Aorta (tissue), 5 donors: Measurements from ENCODE around the gene ESRRB. TPM values are rescaled to one million over a fixed set of nuclear protein-coding genes. Genes with fewer than 3 reads are reported as not detected.

ENCODE experiments used
- ATAC-seq: fragments of 200-7000 bp; cut with Tn5 transposase; one replicate; pipeline ENCODE4 v1.9.1; 2022; ENCODE audit warnings: moderate library complexity; ENCODE audit not compliant: low FRiP score
- DNase-seq, 2 donors: peaks; one replicate each; pipeline ENCODE4 v3.0.0-alpha.2; 2020
- H3K27ac ChIP-seq, 2 donors: one replicate each; pipeline ENCODE4 v1.5.1; 2013; ENCODE audit warnings: low read length in 2 of 2, mild to moderate bottlenecking in 2 of 2, moderate library complexity in 2 of 2, control low read depth in 1 of 2, inconsistent platforms in 1 of 2, low read depth in 1 of 2
- H3K27me3 ChIP-seq, 2 donors: one replicate each; pipeline ENCODE4 v1.6.1; 2013; ENCODE audit warnings: control low read depth in 1 of 2, low read length in 1 of 2, mild to moderate bottlenecking in 1 of 2, moderate library complexity in 1 of 2; ENCODE audit not compliant: insufficient read depth in 2 of 2, control insufficient read depth in 1 of 2
- H3K36me3 ChIP-seq, 2 donors: one replicate each; pipeline ENCODE4 v1.6.1; 2013; ENCODE audit warnings: control low read depth in 1 of 2, low read length in 1 of 2, mild to moderate bottlenecking in 1 of 2; ENCODE audit not compliant: insufficient read depth in 2 of 2, control insufficient read depth in 1 of 2
- H3K4me1 ChIP-seq, 2 donors: one replicate each; pipeline ENCODE4 v1.6.1; 2013; ENCODE audit warnings: low read length in 2 of 2, control low read depth in 1 of 2, mild to moderate bottlenecking in 1 of 2, moderate library complexity in 1 of 2; ENCODE audit not compliant: insufficient read depth in 2 of 2, control insufficient read depth in 1 of 2
- H3K4me3 ChIP-seq, 2 donors: one replicate each; pipeline ENCODE4 v1.5.1; 2013; ENCODE audit warnings: low read length in 2 of 2, control low read depth in 1 of 2, mild to moderate bottlenecking in 1 of 2
- H3K9me3 ChIP-seq: one replicate; pipeline ENCODE4 v1.6.1; 2013; ENCODE audit warnings: mild to moderate bottlenecking, low read length; ENCODE audit not compliant: control insufficient read depth
- WGBS, 2 donors: extraction: QIAGEN DNeasy Blood & Tissue Kit; methylation state at CpG; one replicate each; pipeline ENCODE4 v1.1.7; 2013; 5-methylcytosine and 5-hydroxymethylcytosine counted together
- intact Hi-C, 2 donors: fragments of 100-400 bp; cut with DNase I; formaldehyde crosslinking; loops; one replicate each; pipeline versions ENCODE4 v1.14.2 to v1.15.0; 2022
- long read RNA-seq, 2 donors: library from polyadenylated mRNA; unstranded; transcript quantifications; one replicate each; pipeline ENCODE4 v2.0.0, GENCODE V29; 2020 to 2021
- polyA plus RNA-seq, 2 donors: library from polyadenylated mRNA; stranded (reverse); fragments of 200-250 nt; gene quantifications; one replicate each; pipeline ENCODE4 v1.2.3, GENCODE V29; 2013
- total RNA-seq, 2 donors: library from RNA; stranded (reverse); fragmentation: NEBNext Ultra II Directional; extraction: Animal tissue kit (Norgen Biotek cat#: 25700); gene quantifications; one replicate each; pipeline ENCODE4 v1.2.1, GENCODE V29; 2021
- donor health status: healthy with polysubstance abuse.
- donor health status: Bipolar disorder and iron deficiency.
- donor health status: DM: no; HTN: no; CAD: no.
- donor health status: DM: no; HTN: no; CAD: no.
- donor health status: DM: yes; HTN: yes; CAD: no.

Gene ESRRB
- total RNA-seq (under 1 TPM; 0.33 to 0.52 TPM), polyA plus RNA-seq (under 1 TPM in 1 of 2 donors, not detected in 1; 0.23 TPM)
- long read RNA-seq, donor 1, partial matches to known transcripts: 0 of 3 reads
- long read RNA-seq, donor 1, other reads (novel, unspliced or antisense): 2 of 3 reads
- long read RNA-seq, donor 2, partial matches to known transcripts: 0 of 1 reads
- long read RNA-seq, donor 2, other reads (novel, unspliced or antisense): 0 of 1 reads

- Histone ChIP-seq H3K27me3 (peaks cover 0 to 2% of the 10 kb centered on the region in 2 donors), H3K9me3 (no peaks in the 10 kb centered on the region), H3K4me1 (no peaks in the 10 kb centered on the region), H3K36me3 (no peaks in the 10 kb centered on the region), H3K4me3 (no peak within 1 kb of the TSS), H3K27ac (no peak within 1 kb of the TSS)
- WGBS, 2 donors: 1% methylated on average over 29 of the region's 29 CpGs
- intact Hi-C loops: no loop called here
- DNase-seq (no peak), ATAC-seq (no peak)
These were observed at the start of gene ESRRB for GRCh38 chr14:76375947-76376404. ESRRB (plus strand) TSS chr14:76376137; CDS start chr14:76376402, 265 bp downstream.

- Histone ChIP-seq H3K4me1 (no peaks in the 10 kb centered on the region), H3K27ac (no peak overlapping the region), H3K36me3 (no peaks in the 10 kb centered on the region), H3K27me3 (no peaks in the 10 kb centered on the region), H3K9me3 (no peaks in the 10 kb centered on the region), H3K4me3 (no peak overlapping the region)
- WGBS, 2 donors: 84 to 85% methylated on average over 11 of the region's 11 CpGs
- DNase-seq: no peak
- no peak for ATAC-seq
- intact Hi-C loops: no loop called here
These were observed 48.8 kb upstream of the ESRRB start for GRCh38 chr14:76326918-76327689.

GRCh38 chr14:76328457-76329137 lies 47.3 kb upstream of the ESRRB start:
- Histone ChIP-seq H3K36me3 (no peaks in the 10 kb centered on the region), H3K9me3 (no peaks in the 10 kb centered on the region), H3K4me1 (no peaks in the 10 kb centered on the region), H3K27ac (no peak overlapping the region), H3K4me3 (no peak overlapping the region), H3K27me3 (no peaks in the 10 kb centered on the region)
- 60 to 67% methylated on average over 8 of the region's 8 CpGs for WGBS, 2 donors
- ATAC-seq (no peak), DNase-seq (no peak)
- intact Hi-C loops: no loop called here

- Histone ChIP-seq H3K4me3 (no peak overlapping the region), H3K4me1 (no peaks in the 10 kb centered on the region), H3K27me3 (no peaks in the 10 kb centered on the region), H3K27ac (no peak overlapping the region), H3K9me3 (no peaks in the 10 kb centered on the region), H3K36me3 (no peaks in the 10 kb centered on the region)
- WGBS, 2 donors: 6 to 7% methylated on average over 27 of the region's 27 CpGs
- intact Hi-C loops: no loop called here
- DNase-seq (no peak), ATAC-seq (no peak)
These were observed 46.6 kb upstream of the ESRRB start for GRCh38 chr14:76329154-76329928.

- H3K4me3 ChIP-seq: no peak overlapping the region
- DNase-seq (no peak), ATAC-seq (no peak)
- H3K9me3 ChIP-seq: no peaks in the 10 kb centered on the region
- H3K27ac ChIP-seq: no peak overlapping the region
- intact Hi-C loops: no loop called here
- WGBS, 2 donors: 25 to 33% methylated on average over 12 of the region's 12 CpGs
- no peaks in the 10 kb centered on the region for H3K27me3 ChIP-seq
- H3K4me1 ChIP-seq: no peaks in the 10 kb centered on the region
- no peaks in the 10 kb centered on the region for H3K36me3 ChIP-seq
These were observed 46.0 kb upstream of the ESRRB start for GRCh38 chr14:76329951-76330350.

- 52 to 53% methylated on average over 17 of the region's 17 CpGs for WGBS, 2 donors
- H3K27me3 ChIP-seq: no peaks in the 10 kb centered on the region
- H3K27ac ChIP-seq: no peak overlapping the region
- H3K4me3 ChIP-seq: no peak overlapping the region
- H3K36me3 ChIP-seq: no peaks in the 10 kb centered on the region
- H3K4me1 ChIP-seq: no peaks in the 10 kb centered on the region
- ATAC-seq (no peak), DNase-seq (no peak)
- intact Hi-C loops: no loop called here
- H3K9me3 ChIP-seq: no peaks in the 10 kb centered on the region
These were observed 45.3 kb upstream of the ESRRB start for GRCh38 chr14:76330411-76331327.

GRCh38 chr14:76331328-76332011 lies 44.5 kb upstream of the ESRRB start:
- H3K4me3 ChIP-seq: no peak overlapping the region
- H3K4me1 ChIP-seq: no peaks in the 10 kb centered on the region
- intact Hi-C loops: no loop called here
- no peaks in the 10 kb centered on the region for H3K9me3 ChIP-seq
- no peak for DNase-seq
- H3K27ac ChIP-seq: no peak overlapping the region
- no peaks in the 10 kb centered on the region for H3K27me3 ChIP-seq
- ATAC-seq: no peak
- no peaks in the 10 kb centered on the region for H3K36me3 ChIP-seq
- 74 to 79% methylated on average over 10 of the region's 10 CpGs for WGBS, 2 donors
